ENCODE data around the gene RSPO4.

GRCh38 chr20:914727-915498, 87.2 kb downstream of the RSPO4 start:
- TF ChIP-seq, protein P1, sequence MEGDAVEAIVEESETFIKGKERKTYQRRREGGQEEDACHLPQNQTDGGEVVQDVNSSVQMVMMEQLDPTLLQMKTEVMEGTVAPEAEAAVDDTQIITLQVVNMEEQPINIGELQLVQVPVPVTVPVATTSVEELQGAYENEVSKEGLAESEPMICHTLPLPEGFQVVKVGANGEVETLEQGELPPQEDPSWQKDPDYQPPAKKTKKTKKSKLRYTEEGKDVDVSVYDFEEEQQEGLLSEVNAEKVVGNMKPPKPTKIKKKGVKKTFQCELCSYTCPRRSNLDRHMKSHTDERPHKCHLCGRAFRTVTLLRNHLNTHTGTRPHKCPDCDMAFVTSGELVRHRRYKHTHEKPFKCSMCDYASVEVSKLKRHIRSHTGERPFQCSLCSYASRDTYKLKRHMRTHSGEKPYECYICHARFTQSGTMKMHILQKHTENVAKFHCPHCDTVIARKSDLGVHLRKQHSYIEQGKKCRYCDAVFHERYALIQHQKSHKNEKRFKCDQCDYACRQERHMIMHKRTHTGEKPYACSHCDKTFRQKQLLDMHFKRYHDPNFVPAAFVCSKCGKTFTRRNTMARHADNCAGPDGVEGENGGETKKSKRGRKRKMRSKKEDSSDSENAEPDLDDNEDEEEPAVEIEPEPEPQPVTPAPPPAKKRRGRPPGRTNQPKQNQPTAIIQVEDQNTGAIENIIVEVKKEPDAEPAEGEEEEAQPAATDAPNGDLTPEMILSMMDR (IDR thresholded peaks at IDR 0.05; ENCODE audit: insufficient read depth, low read depth, low read length) = no peak
- no peak for TF ChIP-seq EZH2 (IDR thresholded peaks at IDR 0.05; ENCODE audit: insufficient read depth, low read length)
